ENCODE data around the gene OR51B2. TPM values are rescaled to one million over a fixed set of nuclear protein-coding genes. Genes with fewer than 3 reads are reported as not detected.

The OR51B2 gene
- total RNA-seq, 1 experiment from 2014 or later = not detected

DNA sequence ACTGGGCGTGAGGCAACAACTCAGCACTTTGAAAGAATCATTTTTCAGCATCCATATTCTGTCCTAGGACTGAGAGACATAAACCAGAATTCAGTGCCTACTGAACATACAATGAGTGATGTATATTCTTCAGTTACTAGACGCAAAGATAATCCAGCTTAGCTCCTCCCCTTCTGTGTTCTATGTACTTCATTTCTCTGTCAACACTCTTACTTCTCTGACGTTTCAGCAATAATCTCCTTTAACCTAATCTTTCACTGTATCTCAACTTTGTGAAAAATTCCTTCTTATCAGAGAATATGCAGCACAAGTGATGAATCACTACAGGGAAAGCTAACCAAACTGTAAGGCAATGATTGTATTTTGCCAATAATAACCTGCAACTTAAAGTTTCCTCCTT lies 21.7 kb upstream of the OR51B2 start:
- Histone ChIP-seq H3K4me1 (ENCODE audit: insufficient read depth, low read length) (peaks cover 7% of the 10 kb centered on the region; the same call in 1 of the 2 replicates), H3K14ac (ENCODE audit: insufficient read depth, low read length) (no peak overlapping the region), H3K23ac (ENCODE audit: insufficient read length, low read depth, low read length) (no peak overlapping the region), H2BK20ac (ENCODE audit: low read depth, low read length, poor library complexity, severe bottlenecking) (no peak overlapping the region), H3K27me3 (ENCODE audit: insufficient read depth, low read length) (no peaks in the 10 kb centered on the region), H3K23me2 (ENCODE audit: insufficient read length, low read depth, low read length, poor library complexity, severe bottlenecking) (no peaks in the 10 kb centered on the region), H3K4ac (ENCODE audit: low read depth, low read length) (no peak overlapping the region), H3T11ph (ENCODE audit: low read length) (no peak overlapping the region), H3K4me2 (ENCODE audit: insufficient read depth, insufficient read length, low read length) (no peak overlapping the region), H2BK120ac (ENCODE audit: low read depth, low read length, poor library complexity, severe bottlenecking) (no peak overlapping the region), H3K9ac (ENCODE audit: extremely low read depth, insufficient read length, low read length) (no peak overlapping the region), H4K91ac (ENCODE audit: insufficient read length, low read depth, low read length) (no peak overlapping the region), H2BK15ac (ENCODE audit: low read depth, low read length) (no peak overlapping the region), H3K18ac (ENCODE audit: insufficient read length, low read depth, low read length) (no peak overlapping the region), H3K79me1 (ENCODE audit: insufficient read depth, low read depth, low read length, poor library complexity, severe bottlenecking) (no peaks in the 10 kb centered on the region), H3K27ac (ENCODE audit: insufficient read length, low read depth, low read length) (no peak overlapping the region), H3K79me2 (ENCODE audit: insufficient read depth, low read length) (no peaks in the 10 kb centered on the region), H4K20me1 (ENCODE audit: control insufficient read depth, insufficient read depth, insufficient read length) (no peaks in the 10 kb centered on the region), H2AK5ac (ENCODE audit: insufficient read length, low read length) (no peak overlapping the region), H3K9me3 (ENCODE audit: control insufficient read depth, low read depth, low read length) (no peaks in the 10 kb centered on the region), H4K5ac (ENCODE audit: insufficient read length, low read depth, low read length) (no peak overlapping the region), H2BK5ac (ENCODE audit: insufficient read length, low read length) (no peak overlapping the region), H2AFZ (ENCODE audit: low read length) (no peak overlapping the region), H3K56ac (ENCODE audit: insufficient read length, low read depth, low read length) (no peak overlapping the region), H2BK12ac (ENCODE audit: insufficient read length, low read depth, low read length) (no peak overlapping the region), H4K8ac (replicated peaks; ENCODE audit: insufficient read length, low read depth, low read length) (no peak overlapping the region)
- TF ChIP-seq, protein P1, sequence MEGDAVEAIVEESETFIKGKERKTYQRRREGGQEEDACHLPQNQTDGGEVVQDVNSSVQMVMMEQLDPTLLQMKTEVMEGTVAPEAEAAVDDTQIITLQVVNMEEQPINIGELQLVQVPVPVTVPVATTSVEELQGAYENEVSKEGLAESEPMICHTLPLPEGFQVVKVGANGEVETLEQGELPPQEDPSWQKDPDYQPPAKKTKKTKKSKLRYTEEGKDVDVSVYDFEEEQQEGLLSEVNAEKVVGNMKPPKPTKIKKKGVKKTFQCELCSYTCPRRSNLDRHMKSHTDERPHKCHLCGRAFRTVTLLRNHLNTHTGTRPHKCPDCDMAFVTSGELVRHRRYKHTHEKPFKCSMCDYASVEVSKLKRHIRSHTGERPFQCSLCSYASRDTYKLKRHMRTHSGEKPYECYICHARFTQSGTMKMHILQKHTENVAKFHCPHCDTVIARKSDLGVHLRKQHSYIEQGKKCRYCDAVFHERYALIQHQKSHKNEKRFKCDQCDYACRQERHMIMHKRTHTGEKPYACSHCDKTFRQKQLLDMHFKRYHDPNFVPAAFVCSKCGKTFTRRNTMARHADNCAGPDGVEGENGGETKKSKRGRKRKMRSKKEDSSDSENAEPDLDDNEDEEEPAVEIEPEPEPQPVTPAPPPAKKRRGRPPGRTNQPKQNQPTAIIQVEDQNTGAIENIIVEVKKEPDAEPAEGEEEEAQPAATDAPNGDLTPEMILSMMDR (conservative IDR thresholded peaks at IDR 0.05) = no peak
- H3K27me3 Mint-ChIP-seq (ENCODE audit: low read depth) = no peaks in the 10 kb centered on the region
- no peak overlapping the region for H3K27ac Mint-ChIP-seq
- H3K9me3 Mint-ChIP-seq = no peaks in the 10 kb centered on the region
- DNase-seq = no peak
- no peaks in the 10 kb centered on the region for H3K36me3 Mint-ChIP-seq (ENCODE audit: insufficient read depth in 1 of 3, low read depth in 3 of 3)
- no CpG with 5 or more reads among the region's 3 CpGs for WGBS (ENCODE audit: extremely low coverage, insufficient read length, low lambda C conversion rate)
- no peak overlapping the region for H3K4me3 Mint-ChIP-seq
- H3K4me1 Mint-ChIP-seq = peaks cover 15 to 17% of the 10 kb centered on the region in 2 experiments
